Neural cell (in vitro differentiated cells): Measurements from ENCODE around the gene LARGE1. TPM values are rescaled to one million over a fixed set of nuclear protein-coding genes. Genes with fewer than 3 reads are reported as not detected.

Experiments used
- H2AFZ ChIP-seq: fragments of 200-600, 300-800 bp; sonication (generic), shearing (Covaris generic); 2 replicates; pipeline ENCODE4 v1.6.0; 2014; ENCODE audit warnings: low read depth, mild to moderate bottlenecking, antibody characterized with exemption, low read length, moderate library complexity
- H3F3A ChIP-seq: fragments of 200-600 bp; shearing (Covaris generic); 2 replicates; pipeline ENCODE4 v1.6.1; 2016; ENCODE audit warnings: mild to moderate bottlenecking, moderate library complexity, mixed read lengths, antibody characterized with exemption, low read length; ENCODE audit not compliant: insufficient read depth, poor library complexity, severe bottlenecking
- H3K27ac ChIP-seq: fragments of 200-600, 300-800 bp; sonication (generic), shearing (Covaris generic); 2 replicates; pipeline ENCODE4 v1.5.1; 2014; ENCODE audit warnings: mild to moderate bottlenecking, low read length, moderate library complexity
- H3K27me3 ChIP-seq: fragments of 300-800, 200-600 bp; sonication (generic), shearing (Covaris generic); 2 replicates; pipeline ENCODE4 v1.6.0; 2014; ENCODE audit warnings: mild to moderate bottlenecking, low read depth, low read length, moderate library complexity; ENCODE audit not compliant: insufficient read depth
- H3K36me3 ChIP-seq: fragments of 300-800, 200-600 bp; sonication (generic), shearing (Covaris generic); 2 replicates; pipeline ENCODE4 v1.5.1; 2014; ENCODE audit warnings: mild to moderate bottlenecking, antibody characterized with exemption, low read length, moderate library complexity; ENCODE audit not compliant: insufficient read depth
- H3K4me2 ChIP-seq: fragments of 300-800, 200-600 bp; sonication (generic), shearing (Covaris generic); 2 replicates; pipeline ENCODE4 v1.6.0; 2014; ENCODE audit warnings: mild to moderate bottlenecking, low read length
- H3K4me3 ChIP-seq: fragments of 300-800, 200-600 bp; sonication (generic), shearing (Covaris generic); 2 replicates; pipeline ENCODE4 v1.5.1; 2014; ENCODE audit warnings: mild to moderate bottlenecking, low read length, moderate library complexity
- H3K79me2 ChIP-seq: fragments of 200-600 bp; shearing (Covaris generic); replicated peaks from 2 replicates; pipeline ENCODE4 v1.6.0; 2014; ENCODE audit warnings: mild to moderate bottlenecking, low read length, moderate library complexity; ENCODE audit not compliant: insufficient read depth
- H3K9ac ChIP-seq: fragments of 300-800, 200-600 bp; sonication (generic), shearing (Covaris generic); 2 replicates; pipeline ENCODE4 v1.6.1; 2016; ENCODE audit warnings: mild to moderate bottlenecking, low read length, mixed read lengths
- H3K9me2 ChIP-seq: fragments of 200-600 bp; shearing (Covaris generic); 2 replicates; pipeline ENCODE4 v1.6.1; 2016; ENCODE audit warnings: mild to moderate bottlenecking, low read length, mixed read lengths; ENCODE audit not compliant: insufficient read depth
- H3K9me3 ChIP-seq: fragments of 200-600, 300-800 bp; sonication (generic), shearing (Covaris generic); 2 replicates; pipeline ENCODE4 v1.6.1; 2016; ENCODE audit warnings: mild to moderate bottlenecking, mixed run types, low read length, moderate library complexity, mixed read lengths
- H4K20me1 ChIP-seq: fragments of 200-600 bp; shearing (Covaris generic); 2 replicates; pipeline ENCODE4 v1.6.1; 2016; ENCODE audit warnings: mild to moderate bottlenecking, mixed run types; ENCODE audit not compliant: insufficient read depth
- EP300 ChIP-seq: fragments of 450-650 bp; conservative IDR thresholded peaks from 2 replicates; pipeline ENCODE4 v1.6.1; 2014; ENCODE audit warnings: antibody characterized with exemption, mild to moderate bottlenecking, moderate library complexity; ENCODE audit not compliant: poor library complexity, severe bottlenecking
- EZH2 ChIP-seq: fragments of 200-600, 300-800 bp; shearing (Covaris generic), sonication (generic); IDR thresholded peaks from 2 replicates; pipeline ENCODE4 v1.6.1; 2014; ENCODE audit warnings: antibody characterized with exemption, low read length, borderline replicate concordance, mild to moderate bottlenecking; ENCODE audit not compliant: insufficient read depth, poor library complexity, severe bottlenecking
- MXI1 ChIP-seq: fragments of 450-650 bp; conservative IDR thresholded peaks from 2 replicates; pipeline ENCODE4 v1.6.1; 2014; ENCODE audit warnings: antibody characterized with exemption, mild to moderate bottlenecking; ENCODE audit not compliant: poor library complexity, severe bottlenecking
- POLR2AphosphoS5 ChIP-seq: IDR thresholded peaks from 2 replicates; pipeline ENCODE4 v1.6.1; 2012
- RAD21 ChIP-seq: fragments of 450-650 bp; conservative IDR thresholded peaks from 2 replicates; pipeline ENCODE4 v1.6.1; 2014; ENCODE audit warnings: antibody characterized with exemption, mild to moderate bottlenecking, moderate library complexity
- SMC3 ChIP-seq: fragments of 450-650 bp; conservative IDR thresholded peaks from 2 replicates; pipeline ENCODE4 v1.6.1; 2014; ENCODE audit warnings: antibody characterized with exemption, mild to moderate bottlenecking, moderate library complexity; ENCODE audit not compliant: poor library complexity
- TAF1 ChIP-seq: IDR thresholded peaks from 2 replicates; pipeline ENCODE4 v1.6.1; 2012; ENCODE audit warnings: low read depth
- polyA plus RNA-seq: library from polyadenylated mRNA; depleted of rRNA; stranded (reverse); fragments of >200 nt; gene quantifications from 2 replicates; pipeline ENCODE4 v1.2.3, GENCODE V29; 2014
- TF ChIP-seq, protein P1 (sequence below): IDR thresholded peaks from 2 replicates; pipeline ENCODE4 v1.6.1; 2012; ENCODE audit warnings: borderline replicate concordance
- TF ChIP-seq, protein P2 (sequence below): fragments of 450-650 bp; IDR thresholded peaks from 2 replicates; pipeline ENCODE4 v1.5.1; 2014; ENCODE audit warnings: antibody characterized with exemption, mild to moderate bottlenecking, moderate library complexity; ENCODE audit not compliant: poor library complexity, severe bottlenecking

LARGE1 gene
- polyA plus RNA-seq, 1 donor from 2014 or later = 27.5 TPM

DNA sequence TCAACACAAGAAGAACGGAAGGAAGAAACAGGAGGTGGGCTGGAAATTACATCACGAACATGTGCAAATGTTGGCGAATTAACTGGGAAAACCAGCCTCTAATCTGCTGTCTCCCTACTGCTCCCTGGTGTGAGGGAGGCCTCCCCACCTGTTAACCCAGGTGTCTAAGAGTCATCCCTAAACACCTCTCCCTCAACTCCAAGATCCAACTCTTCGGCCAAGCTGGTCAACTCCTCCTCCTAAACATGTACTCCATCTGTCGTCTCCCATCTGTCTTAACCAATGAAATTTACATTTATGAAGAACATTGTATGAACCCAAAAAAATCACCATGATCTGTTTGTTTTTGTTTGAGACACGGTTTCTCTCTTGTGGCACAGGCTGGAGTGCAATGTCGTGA lies 154.2 kb downstream of the LARGE1 start:
- no peak overlapping the region for H3K4me3 ChIP-seq
- no peak overlapping the region for H3K9ac ChIP-seq
- no peak overlapping the region for H3K4me2 ChIP-seq
- no peak overlapping the region for H3K27ac ChIP-seq
- H2AFZ ChIP-seq = no peak overlapping the region
- no peaks in the 10 kb centered on the region for H3K9me2 ChIP-seq
- no peak for TF ChIP-seq TAF1
- no peak for TF ChIP-seq EZH2
- TF ChIP-seq POLR2AphosphoS5 = no peak
- no peak for TF ChIP-seq EP300
- no peak for TF ChIP-seq SMC3
- no peak for TF ChIP-seq MXI1
- TF ChIP-seq, protein P1, sequence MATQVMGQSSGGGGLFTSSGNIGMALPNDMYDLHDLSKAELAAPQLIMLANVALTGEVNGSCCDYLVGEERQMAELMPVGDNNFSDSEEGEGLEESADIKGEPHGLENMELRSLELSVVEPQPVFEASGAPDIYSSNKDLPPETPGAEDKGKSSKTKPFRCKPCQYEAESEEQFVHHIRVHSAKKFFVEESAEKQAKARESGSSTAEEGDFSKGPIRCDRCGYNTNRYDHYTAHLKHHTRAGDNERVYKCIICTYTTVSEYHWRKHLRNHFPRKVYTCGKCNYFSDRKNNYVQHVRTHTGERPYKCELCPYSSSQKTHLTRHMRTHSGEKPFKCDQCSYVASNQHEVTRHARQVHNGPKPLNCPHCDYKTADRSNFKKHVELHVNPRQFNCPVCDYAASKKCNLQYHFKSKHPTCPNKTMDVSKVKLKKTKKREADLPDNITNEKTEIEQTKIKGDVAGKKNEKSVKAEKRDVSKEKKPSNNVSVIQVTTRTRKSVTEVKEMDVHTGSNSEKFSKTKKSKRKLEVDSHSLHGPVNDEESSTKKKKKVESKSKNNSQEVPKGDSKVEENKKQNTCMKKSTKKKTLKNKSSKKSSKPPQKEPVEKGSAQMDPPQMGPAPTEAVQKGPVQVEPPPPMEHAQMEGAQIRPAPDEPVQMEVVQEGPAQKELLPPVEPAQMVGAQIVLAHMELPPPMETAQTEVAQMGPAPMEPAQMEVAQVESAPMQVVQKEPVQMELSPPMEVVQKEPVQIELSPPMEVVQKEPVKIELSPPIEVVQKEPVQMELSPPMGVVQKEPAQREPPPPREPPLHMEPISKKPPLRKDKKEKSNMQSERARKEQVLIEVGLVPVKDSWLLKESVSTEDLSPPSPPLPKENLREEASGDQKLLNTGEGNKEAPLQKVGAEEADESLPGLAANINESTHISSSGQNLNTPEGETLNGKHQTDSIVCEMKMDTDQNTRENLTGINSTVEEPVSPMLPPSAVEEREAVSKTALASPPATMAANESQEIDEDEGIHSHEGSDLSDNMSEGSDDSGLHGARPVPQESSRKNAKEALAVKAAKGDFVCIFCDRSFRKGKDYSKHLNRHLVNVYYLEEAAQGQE = no peak
- no peak for TF ChIP-seq RAD21
- TF ChIP-seq, protein P2, sequence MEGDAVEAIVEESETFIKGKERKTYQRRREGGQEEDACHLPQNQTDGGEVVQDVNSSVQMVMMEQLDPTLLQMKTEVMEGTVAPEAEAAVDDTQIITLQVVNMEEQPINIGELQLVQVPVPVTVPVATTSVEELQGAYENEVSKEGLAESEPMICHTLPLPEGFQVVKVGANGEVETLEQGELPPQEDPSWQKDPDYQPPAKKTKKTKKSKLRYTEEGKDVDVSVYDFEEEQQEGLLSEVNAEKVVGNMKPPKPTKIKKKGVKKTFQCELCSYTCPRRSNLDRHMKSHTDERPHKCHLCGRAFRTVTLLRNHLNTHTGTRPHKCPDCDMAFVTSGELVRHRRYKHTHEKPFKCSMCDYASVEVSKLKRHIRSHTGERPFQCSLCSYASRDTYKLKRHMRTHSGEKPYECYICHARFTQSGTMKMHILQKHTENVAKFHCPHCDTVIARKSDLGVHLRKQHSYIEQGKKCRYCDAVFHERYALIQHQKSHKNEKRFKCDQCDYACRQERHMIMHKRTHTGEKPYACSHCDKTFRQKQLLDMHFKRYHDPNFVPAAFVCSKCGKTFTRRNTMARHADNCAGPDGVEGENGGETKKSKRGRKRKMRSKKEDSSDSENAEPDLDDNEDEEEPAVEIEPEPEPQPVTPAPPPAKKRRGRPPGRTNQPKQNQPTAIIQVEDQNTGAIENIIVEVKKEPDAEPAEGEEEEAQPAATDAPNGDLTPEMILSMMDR = no peak
- no peaks in the 10 kb centered on the region for H4K20me1 ChIP-seq
- H3K79me2 ChIP-seq = no peaks in the 10 kb centered on the region
- H3K27me3 ChIP-seq = no peaks in the 10 kb centered on the region
- H3K36me3 ChIP-seq = no peaks in the 10 kb centered on the region
- no peaks in the 10 kb centered on the region for H3K9me3 ChIP-seq
- no peaks in the 10 kb centered on the region for H3F3A ChIP-seq

DNA sequence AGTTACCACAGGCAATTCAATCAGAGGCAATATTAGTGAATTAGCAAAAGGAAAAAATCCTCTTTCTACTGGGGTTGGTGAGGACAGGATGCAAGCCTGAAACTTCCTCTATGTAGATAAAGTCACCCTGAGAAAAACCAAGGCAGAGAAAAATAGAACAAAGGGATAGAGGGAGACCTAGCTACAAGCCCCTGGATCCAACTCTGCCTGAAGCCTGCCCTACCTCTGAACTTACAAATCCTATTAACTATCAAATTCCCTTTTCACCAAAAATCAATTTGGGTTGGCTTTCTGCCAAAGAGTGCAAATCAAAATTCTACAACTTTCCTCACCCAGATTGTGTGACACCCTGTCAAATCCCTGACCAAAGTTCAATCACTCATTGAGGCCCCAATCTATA lies 161.3 kb downstream of the LARGE1 start:
- no peak for TF ChIP-seq MXI1
- no peak for TF ChIP-seq SMC3
- no peak for TF ChIP-seq EP300
- TF ChIP-seq, protein P2 = no peak
- TF ChIP-seq EZH2 = no peak
- TF ChIP-seq POLR2AphosphoS5 = no peak
- TF ChIP-seq TAF1 = no peak
- TF ChIP-seq, protein P1 = no peak
- no peak for TF ChIP-seq RAD21

More for the DNA sequence above, 161.3 kb downstream of the LARGE1 start:
- Histone ChIP-seq H3K36me3 (no peaks in the 10 kb centered on the region), H3K4me2 (no peak overlapping the region), H3K4me3 (no peak overlapping the region), H3K27me3 (no peaks in the 10 kb centered on the region), H3K9ac (no peak overlapping the region), H3K9me3 (no peaks in the 10 kb centered on the region), H4K20me1 (no peaks in the 10 kb centered on the region), H3K27ac (no peak overlapping the region), H2AFZ (no peak overlapping the region), H3K79me2 (no peaks in the 10 kb centered on the region), H3F3A (no peaks in the 10 kb centered on the region), H3K9me2 (no peaks in the 10 kb centered on the region)
